Stimulated activated CD4-positive, alpha-beta T cell treated with anti-CD3 and anti-CD28 coated beads, Interleukin-15, amount 100 ng/mL, for 1 hour (primary cell): ENCODE measurements around the gene SKP1.
A peak's percentile ranks its signal among the peaks of the same experiment; 100 is the strongest.

Experiments used
- DNase-seq, 2 donors: peaks; one replicate each; pipeline ENCODE4 v3.0.0-alpha.2; 2020; ENCODE audit warnings: low read depth in 1 of 2, low spot score in 1 of 2

The SKP1 gene

GRCh38 chr5:134143944-134144941 lies 32.5 kb downstream of the SKP1 start:
- DNase-seq = no peak

- DNase-seq = no peak
Measured at GRCh38 chr5:134143431-134143830, 33.3 kb downstream of the SKP1 start.

GRCh38 chr5:134142806-134143205 lies 33.9 kb downstream of the SKP1 start:
- DNase-seq = no peak

GRCh38 chr5:134142052-134142451 lies 34.7 kb downstream of the SKP1 start:
- no peak for DNase-seq

- DNase-seq = no peak
Measured at GRCh38 chr5:134141331-134142050, 35.3 kb downstream of the SKP1 start.

- DNase-seq = no peak
Measured at GRCh38 chr5:134140530-134141201, 36.1 kb downstream of the SKP1 start.

- no peak for DNase-seq
Measured at GRCh38 chr5:134139891-134140469, 36.8 kb downstream of the SKP1 start.

GRCh38 chr5:134139377-134139851 lies 37.3 kb downstream of the SKP1 start:
- no peak for DNase-seq

GRCh38 chr5:134138416-134139376 lies 38.1 kb downstream of the SKP1 start:
- peak in 1 of 2 donors; percentile 45 for DNase-seq

- peak in 1 of 2 donors; percentile 1 for DNase-seq
Measured at GRCh38 chr5:134136771-134137170, 40.0 kb downstream of the SKP1 start.

- DNase-seq = no peak
Measured at GRCh38 chr5:134136221-134136631, 40.5 kb downstream of the SKP1 start.

GRCh38 chr5:134135091-134135655 lies 41.6 kb downstream of the SKP1 start:
- DNase-seq = peak in 1 of 2 donors; percentile 0

- peak in 1 of 2 donors; percentile 1 for DNase-seq
Measured at GRCh38 chr5:134133995-134134541, 42.7 kb downstream of the SKP1 start.

- no peak for DNase-seq
Measured at GRCh38 chr5:134133188-134133994, 43.4 kb downstream of the SKP1 start.

GRCh38 chr5:134132372-134133187 lies 44.2 kb downstream of the SKP1 start:
- DNase-seq = peak; percentile 56 to 57

GRCh38 chr5:134131578-134132350 lies 45.0 kb downstream of the SKP1 start:
- no peak for DNase-seq

GRCh38 chr5:134131165-134131564 lies 45.6 kb downstream of the SKP1 start:
- no peak for DNase-seq
